HPDE6-E6E7 (cell line): ENCODE results near the gene SP6.

Experiments
- DNase-seq: peaks from one replicate; pipeline ENCODE4 v3.0.0; 2011; ENCODE audit warnings: missing footprints; ENCODE audit errors: extremely low spot score

SP6 gene

DNA sequence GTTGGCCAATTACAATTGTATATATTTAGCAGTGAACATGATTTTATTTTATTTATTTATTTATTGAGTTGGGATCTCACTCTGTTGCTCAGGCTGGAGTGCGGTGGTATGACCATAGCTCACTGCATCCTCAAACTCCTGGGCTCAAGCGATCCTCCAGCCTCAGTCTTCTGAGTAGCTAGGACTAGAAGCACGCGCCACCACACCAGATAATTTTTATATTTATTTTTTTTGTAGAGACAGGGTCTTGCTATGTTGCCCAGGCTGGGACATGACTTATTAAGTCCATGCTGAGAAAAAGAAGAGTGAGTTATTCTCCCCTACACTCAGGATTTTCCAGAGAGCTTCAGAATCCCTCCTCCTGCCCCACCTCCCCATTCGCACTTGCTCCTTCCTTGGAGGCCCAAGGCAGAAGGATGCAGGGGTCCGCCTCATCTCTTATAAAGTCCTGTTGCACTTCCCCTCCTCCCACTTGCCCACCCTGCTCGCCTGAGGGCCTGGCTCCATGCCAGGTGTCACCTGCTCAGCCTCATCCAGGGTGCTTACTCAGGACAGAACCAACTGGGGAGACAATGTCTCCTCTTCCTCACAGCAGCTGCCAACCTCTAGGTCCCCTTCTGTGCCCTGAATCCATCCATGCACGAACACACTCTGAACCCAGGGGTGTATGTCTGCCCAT, 29.0 kb upstream of the SP6 start:
- DNase-seq, result no peak

DNA sequence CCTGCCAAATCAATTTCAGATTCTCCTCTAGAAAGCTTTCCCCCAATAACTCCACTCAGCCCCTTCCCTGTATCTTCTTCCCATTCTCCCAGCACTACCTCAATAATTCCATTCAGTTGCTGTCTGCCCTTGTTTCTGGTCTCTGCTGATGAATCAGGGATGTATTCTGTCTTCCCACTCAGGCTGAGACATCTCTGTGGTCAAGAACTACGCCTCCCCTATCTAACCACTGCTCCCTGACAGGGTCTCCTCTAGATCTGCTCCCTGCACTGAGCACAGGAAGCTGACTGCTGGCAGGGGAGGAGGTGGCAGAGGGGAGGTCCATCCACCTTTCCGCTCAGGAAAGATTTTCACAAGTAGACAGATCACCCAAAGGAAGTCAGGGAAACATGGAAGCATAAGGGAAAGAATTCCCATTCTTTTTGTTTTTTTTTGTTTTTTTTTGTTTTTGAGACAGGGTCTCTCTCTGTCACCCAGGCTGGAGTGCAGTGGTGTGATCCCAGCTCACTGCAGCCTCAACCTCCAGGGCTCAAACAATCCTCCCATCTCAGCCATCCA, 28.1 kb upstream of the SP6 start:
- DNase-seq, result no peak

DNA sequence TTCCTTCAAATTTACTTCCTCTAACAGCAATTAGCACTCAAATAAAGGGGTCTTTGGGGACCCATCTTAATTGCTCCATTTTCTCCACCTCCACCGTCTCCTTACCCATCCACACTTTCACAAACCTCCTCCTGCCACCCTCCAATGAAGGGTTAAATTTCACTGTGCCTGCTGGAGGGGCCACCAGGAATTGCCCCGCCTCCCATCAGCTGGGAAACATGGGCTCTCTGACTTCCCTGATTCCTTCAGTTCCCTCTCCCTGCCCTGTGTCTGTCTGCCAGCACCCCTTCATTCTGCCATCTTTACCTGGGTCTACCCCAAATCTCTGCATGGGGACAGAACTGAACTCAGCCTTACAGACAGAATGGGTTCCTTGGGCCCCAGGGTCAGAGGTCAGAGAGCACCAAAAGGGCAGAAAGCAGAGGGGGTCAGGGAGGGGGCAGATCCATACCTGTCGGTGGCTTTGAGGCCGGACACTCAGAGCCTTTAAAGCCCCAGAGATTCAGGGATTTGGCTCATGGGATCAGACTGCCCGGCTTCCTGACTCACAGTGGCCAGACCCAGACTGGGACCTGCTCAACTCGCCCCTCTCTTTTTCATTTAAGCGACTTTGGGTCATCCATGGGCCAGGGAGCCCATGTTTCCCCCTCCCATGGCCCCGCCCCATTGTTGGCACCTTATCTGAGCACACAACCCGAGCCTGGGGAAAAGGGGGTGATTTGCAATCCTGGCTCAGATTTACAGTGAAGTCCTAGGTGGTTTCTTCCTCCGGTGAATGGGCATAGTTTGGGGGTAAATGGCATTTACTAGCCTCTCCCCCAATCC, 27.5 kb upstream of the SP6 start:
- no peak for DNase-seq

DNA sequence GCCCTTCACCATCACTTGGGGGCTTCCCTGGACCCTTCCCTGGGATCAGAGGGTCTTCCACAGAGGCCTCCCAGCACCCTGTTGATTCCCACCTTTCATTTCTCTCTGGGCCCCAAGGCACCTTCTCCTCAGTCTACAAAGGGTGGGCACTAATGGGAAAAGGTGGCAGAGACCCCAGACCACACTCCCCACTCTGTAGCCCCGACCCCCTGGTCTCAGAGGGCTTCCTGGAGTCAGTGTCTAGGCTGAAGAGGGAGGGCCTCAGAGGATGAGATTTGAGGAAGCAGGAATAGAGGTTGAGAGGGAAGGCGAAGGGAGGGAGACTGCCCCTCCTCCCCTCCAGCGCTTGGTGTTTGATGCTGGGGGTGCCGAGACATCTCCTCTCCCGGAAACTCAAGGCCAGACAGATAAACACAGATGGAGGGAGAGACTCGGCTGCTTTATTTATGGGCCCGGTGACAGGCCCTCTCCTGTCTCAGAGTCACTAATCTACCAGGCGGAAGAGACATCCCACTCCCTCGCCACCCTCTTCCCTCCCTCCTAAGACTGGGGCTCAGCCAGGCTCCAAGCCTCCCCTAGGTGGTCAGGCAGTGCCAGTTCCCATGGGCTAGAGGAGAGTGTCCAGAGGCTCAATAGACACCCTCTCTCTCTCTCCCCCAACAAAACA, 26.5 kb upstream of the SP6 start:
- DNase-seq, result no peak

DNA sequence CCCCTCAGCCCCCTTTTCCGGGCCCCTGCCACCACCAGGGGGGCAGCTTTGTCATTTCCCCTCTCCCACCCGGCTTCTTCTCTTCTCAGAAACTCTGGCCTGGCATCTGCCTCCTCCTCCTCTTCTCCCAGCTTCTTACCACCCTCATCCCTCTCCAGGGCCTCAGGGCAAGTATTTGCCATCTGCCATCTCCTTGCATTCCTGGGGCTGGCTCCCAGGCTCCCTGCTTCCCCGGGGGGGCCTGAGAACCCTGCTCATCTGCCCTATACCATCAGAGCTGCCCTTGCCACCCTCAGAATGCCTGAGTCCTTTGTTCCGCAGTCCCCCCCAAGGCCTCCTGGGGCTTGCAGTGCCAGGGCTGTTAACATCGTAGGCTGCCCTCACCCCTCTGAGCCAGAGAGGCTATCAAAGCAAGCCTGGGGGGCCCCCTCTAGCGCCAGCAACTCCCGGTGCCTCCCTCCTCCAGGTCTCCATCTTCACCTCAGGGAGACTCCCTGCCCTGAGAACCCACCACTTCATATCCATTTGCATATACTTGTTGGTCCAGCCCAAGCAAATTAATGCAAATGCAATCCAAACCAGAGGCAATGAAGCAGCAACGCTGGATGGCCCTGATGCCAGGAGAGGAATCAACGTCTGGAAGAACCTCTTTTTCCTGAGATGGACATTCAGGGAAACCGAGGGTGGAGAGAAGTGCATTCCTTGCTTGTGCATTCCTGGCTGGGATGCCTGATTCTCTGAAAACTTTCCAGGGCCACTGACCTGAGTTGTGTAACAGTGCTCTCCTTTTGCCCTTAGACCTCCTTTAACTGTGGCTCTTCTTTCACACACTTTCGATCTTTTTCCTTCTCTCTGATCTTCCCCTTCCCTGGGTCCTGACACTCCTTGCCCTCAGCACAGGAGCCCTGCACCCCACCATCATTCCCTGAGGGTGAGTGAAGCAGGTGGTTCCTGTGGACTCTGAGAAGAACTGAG, 24.3 kb upstream of the SP6 start:
- DNase-seq, result no peak

DNA sequence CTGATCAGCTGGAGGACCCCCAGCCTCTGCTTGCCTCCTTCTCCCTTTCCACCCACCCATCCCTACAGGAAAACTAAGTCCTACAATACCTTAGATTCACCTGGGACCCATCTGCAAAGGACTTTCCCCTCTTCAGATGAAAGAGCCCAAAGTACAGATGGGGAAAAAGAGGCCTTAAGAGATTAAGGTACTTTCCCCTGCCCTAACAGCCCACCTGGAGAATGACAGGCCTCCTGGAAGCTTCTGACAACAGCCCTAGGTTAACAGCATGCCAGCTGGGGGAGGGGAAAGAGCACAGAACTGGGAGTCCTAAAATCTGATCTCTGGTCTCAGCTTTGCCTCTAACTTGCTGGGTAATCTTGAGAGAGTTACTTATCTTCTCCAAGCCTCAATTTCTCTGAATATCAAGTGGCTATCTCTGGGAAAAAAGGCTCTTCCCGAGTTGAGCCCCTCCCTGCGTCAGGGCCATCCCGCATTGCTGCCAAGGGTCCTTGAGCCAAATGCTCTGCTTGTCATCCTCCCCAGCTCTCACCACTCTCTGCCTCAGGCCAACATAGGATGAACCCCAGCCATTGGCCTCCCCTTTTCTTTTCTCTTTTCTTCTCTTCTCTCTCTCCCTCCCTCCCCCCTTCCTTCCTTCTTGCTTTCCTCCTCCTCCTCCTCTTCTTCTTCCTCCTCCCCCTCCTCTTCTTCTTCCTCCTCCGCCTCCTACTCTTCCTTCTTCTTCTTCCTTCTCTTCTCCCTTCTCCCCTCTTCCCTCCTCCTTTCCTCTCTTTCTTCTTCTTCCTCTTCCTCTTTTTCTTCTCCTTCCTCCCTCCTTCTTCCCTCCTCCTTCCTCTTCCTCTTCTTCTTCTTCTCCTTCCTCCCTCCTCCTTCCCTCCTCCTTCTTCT, 22.5 kb upstream of the SP6 start:
- no peak for DNase-seq

DNA sequence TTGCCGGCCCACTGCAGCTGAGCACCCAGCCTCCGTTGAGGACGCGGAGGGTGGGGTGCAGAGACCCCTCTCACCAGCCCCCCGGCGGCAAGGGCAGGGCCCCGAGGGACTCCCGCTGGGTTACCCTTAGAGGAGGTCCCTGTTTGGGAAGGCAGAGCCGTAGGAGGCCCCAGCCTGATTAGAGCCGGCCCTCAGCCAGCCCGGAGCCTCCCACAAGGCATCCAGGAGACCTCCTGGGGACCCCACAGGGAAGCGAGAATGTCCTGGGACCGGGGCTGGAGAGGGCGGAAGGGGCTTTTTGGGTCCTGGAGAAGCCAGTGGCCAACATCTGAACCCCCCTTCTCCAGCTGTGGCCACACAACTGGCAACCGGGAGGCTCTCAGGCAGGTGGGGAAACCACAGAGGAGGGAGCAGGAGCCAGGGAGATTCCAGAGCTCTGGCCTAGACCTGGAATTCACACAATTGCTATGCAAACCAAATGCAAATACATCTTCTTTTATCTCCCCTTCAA, 21.7 kb upstream of the SP6 start:
- DNase-seq, result no peak

DNA sequence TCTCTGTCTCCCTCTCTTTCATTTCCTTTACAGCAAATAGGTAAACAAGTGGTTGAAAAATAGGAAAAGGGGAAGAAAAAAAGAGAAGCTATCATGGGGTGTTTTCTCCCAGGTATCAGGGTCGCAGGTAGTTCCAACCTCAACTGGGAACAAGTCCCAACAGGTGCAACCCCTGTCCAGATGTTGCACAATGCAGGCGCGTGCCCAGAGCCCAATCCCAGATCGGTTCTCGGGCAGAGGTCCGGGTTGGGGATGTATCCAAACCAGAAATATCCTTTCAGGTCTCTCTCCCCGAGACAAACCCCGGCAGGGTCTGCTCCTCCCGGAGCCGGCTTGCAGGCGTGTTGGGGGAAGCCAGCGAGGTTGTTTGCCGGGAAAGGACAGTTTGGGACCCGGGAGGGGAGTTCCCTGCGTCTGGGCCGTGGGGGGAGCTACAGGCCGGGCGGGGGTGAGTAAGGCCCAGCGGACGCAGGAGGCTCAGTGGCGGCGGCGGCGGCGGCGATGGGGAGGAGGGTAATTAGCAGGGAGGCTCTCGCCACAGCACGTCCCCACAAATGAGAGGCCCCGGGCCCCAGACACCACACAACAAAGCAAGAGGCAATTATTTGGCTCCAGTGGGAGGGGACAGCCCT, 21.2 kb upstream of the SP6 start:
- no peak for DNase-seq

DNA sequence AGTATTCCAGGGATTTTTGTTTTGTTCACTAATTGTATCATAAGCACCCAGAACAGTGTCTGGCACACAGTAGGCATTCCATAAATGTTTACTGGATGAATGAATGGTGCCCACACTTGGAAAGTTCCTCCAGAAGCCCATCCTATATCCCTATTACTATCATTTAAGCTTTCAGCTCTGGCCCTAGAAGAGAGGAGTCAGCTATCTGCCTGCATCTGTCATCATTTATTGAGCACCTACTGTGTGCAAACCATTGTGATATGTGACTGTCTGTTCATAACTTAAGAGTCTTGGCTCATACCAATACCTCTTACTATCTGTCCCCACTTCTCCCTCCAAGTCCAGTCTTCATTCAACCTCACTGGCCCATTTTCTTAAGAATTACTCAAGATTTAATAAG, 20.1 kb upstream of the SP6 start:
- DNase-seq, result no peak

DNA sequence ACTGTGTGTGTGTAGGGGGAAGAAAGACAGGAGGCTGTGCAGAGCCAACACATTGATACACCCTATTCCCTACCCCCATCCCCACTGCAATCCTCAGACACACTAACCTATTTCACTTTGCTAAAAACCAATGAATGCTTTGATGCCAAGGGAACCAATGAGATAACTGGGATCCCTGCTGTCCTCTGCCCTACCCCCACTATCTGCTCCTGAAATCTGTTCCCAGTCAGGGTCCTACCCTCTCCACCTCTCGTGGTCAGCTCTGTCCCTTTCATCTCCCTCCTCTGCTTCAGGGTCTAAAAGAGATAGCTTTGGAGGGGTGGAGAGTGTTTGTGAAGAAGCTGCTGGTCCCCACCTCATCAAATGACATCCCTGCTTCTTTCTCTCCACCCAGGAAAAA, 19.1 kb upstream of the SP6 start:
- no peak for DNase-seq

DNA sequence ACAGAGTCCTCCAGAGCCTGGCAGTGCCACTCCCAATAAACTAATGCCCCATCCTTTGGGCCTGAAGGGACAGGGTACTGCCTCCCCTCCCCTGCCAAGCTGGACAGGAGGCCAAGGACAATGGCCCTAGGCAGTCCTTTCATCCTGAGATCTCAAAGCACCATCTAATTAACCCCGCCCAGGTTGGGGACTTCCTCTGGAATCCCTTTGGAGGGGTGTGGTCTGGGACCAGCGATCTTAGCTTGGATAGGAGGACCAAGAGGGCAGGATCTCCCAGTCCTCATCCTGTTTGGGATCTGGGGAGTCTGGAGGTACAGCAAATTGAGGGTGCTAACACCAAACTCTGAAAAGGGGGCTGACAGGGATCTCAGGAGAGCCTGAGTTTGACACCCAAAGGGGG, 18.2 kb upstream of the SP6 start:
- DNase-seq, result no peak

DNA sequence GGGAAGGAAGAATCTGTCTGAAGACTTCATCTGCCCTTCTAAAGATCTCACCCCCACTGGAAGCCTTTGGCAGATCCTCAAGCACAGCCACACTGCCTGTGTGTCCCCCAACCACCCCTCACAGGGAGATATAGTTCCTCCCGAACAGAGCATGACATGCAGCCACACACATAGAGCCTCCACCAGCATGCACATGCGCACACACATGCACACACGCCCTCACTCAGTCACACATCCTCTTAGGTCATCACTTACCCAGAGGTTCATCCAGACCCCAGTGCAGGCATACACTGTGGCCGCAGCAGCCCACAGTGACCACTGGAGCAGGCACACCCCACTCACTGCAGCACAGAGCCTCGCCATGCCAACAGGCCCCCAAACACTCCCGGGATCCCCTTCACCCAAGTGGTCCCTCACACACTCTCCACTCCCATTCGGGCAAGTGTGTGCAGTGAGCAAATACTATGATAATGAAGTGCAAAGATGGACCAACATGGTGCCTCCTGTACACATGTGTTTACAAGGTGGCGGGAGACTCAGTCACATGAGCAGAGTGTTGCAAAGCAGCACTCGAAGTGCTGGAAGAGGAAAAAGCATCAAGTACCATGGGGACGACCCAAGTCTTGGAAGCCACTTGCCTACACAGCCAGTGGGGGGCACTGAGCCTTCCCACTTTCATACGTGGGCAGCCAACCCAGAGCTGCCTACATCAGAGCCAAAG, 17.0 kb upstream of the SP6 start:
- DNase-seq, result no peak

DNA sequence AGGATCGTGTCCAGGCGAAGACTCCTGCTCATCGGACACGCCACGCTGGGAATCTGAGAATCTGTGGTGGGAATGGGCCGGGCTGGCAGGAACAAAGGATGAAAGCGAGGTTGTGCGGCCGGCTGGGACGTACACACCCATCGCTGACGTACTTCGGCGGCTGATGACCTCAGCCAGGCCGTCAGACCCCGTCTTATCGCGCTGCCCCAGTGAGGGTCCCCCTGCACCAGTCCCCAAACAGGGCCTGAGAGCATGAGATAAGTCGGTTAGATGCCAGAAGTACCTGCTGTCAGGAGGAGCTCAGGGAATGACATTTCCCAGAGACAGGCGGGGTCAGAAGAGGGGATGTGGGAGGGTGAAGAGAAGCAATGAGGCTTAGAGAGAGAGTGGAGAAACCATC, 16.0 kb upstream of the SP6 start:
- no peak for DNase-seq

DNA sequence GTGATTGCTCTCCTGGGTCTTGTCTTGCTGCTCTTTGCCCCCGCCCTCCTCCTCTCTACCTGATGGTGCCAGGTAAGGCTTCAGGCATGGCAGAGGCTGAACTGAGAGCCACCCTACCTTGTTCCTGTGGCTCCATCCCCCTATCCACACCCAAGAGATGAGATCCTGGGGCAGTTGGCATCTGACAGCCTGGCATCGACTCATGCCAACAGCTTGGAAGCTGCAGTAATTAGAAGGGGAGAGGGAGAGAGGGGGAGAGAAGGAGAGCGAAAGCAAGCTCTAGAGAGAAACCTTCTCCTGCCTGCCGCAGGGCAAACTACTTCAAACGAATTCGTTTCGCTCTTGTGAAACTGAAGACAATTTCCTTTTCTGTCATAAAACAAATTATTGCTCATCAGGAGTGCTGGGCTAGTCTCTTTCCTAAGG, 13.8 kb upstream of the SP6 start:
- peak; percentile 60 for DNase-seq

DNA sequence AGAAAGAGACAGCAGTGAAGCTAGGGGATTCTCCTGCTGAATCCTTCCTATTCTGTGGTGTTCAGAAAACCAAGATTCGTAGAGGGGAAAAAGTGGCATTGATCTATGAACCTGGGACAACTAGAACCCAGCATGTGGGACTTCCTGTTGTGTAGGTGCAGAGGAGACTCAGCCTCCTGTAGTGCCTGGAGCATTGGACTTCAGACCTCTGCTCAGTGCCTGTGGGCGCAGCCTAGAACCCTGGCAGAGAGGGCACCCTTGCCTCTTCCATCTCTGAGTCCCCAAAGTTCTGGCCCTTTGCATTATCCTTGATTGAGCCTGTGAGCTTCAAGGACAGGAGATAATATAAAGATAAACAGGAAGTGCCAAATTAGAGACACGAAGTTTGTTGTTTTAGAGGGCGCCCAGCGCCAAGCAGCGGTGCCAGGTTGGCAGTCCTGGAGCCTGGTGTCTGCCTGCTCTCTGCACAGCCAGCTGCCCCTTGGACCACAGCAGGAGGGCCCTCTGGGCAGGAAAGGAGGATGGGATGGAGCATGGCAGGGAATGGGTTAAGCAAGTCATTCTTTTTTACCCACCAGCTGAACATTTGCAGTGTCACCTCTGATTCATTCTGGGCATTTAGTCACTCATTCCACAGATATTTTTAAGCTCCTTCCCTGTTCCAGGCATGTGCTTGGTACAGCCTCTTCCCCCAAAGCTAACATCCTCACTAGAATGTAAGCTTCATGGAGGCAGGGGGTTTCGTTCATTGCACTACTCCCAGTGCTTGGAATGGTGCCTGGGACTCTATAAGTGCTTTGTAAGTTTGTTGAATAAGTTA, 11.9 kb upstream of the SP6 start:
- peak; percentile 69 for DNase-seq

DNA sequence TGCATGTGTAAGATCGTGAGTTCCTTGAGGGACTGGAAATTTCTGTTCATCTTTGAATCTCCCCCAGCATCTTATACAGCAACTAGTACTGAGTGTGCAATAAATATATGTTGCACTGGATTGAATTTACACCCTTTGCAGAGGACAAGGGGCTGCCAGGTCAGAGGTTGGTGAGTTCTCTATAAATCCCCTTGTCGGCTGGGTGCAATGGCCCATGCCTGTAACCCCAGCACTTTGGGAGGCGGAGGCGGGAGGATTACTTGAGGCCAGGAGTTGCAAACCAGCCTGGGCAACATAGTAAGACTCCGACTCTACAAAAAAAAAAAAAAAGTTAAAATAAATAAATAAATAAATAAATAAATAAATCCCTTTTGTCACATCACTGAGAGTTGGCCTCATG, 9.4 kb upstream of the SP6 start:
- DNase-seq, result no peak

DNA sequence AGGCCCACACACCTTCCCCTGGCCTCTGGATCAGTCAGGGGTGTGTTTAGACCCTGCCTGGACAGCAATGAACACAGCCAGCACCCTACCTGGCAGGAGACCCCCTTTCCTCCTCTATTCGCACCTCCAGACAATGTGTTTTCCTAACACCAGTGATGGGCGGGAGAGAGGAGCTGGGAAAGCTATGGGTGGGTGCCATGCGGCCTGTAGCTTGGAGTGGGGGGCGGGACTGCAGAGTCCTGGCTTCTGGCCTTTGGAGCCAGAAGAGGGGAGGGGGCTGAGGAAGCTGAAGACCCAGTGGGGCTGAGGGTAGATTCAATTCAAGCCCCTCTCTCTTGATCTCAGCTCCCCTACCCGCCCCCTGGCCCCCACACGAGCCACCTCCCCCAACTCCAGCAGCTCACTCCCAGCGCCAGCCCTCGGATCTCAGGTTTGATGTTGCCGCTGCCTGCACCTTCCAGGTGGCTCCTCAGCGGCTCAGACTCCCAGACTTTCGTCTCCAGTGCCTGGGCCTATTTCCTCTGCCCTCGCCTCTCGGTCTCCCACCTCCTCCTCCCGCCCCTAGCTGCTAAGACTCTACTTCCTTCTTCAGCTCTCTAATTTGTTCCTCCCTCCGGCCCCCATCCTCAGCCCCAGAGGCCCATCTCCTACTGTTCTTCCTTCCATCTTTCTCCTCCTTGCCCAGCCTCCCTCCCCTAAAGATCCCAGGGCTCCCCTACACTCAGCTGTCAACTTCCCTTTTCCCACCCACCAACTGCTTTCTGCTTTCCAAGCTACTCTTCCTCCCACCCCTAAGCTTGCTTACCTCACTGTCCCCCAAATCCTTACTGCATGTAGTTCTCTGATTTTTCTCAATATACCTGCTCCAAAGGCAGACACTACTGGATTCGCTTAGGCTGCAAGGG, 6.8 kb upstream of the SP6 start:
- no peak for DNase-seq
